PC-3 (cell line): Measurements from ENCODE around the gene CIDEB. TPM values are rescaled to one million over a fixed set of nuclear protein-coding genes. Genes with fewer than 3 reads are reported as not detected.

Source experiments
- ATAC-seq: fragments of 200-7000 bp; cut with Tn5 transposase; 2 replicates; pipeline ENCODE4 v1.9.1; 2020; ENCODE audit warnings: mild to moderate bottlenecking, moderate library complexity
- BruUV-seq: library from RNA; stranded (reverse); fragments of 400-500 nt; replicated peaks from 2 replicates; lab custom pipeline; 2021; lab: Mats Ljungman, UMichigan
- CTCF ChIA-PET: fragments of 300-600 bp; sonication (Branson Sonifier 250); formaldehyde crosslinking; loops from one replicate; lab custom pipeline; 2022; ENCODE audit warnings: antibody characterized with exemption; lab: Charles Lee
- POLR2A ChIA-PET: fragments of 300-600 bp; sonication (Branson Sonifier 250); formaldehyde crosslinking; loops from one replicate; lab custom pipeline; 2022; ENCODE audit warnings: antibody characterized with exemption; ENCODE audit not compliant: unreplicated experiment; lab: Charles Lee
- DNase-seq: peaks from one replicate; pipeline ENCODE4 v3.0.0-alpha.2; 2015
- H2AFZ ChIP-seq: fragments of 300-600 bp; sonication (generic); 2 replicates; pipeline ENCODE4 v1.6.0; 2016; ENCODE audit warnings: antibody characterized with exemption, low read length
- H3F3A ChIP-seq: fragments of 300-600 bp; sonication (generic); one replicate; pipeline ENCODE4 v1.6.0; 2017; ENCODE audit warnings: antibody characterized with exemption, low read length, control low read depth, mild to moderate bottlenecking; ENCODE audit not compliant: unreplicated experiment
- H3K27ac ChIP-seq: fragments of 300-600 bp; sonication (generic); 2 replicates; pipeline ENCODE4 v1.5.1; 2016; ENCODE audit warnings: mild to moderate bottlenecking, low read length
- H3K27me3 ChIP-seq: fragments of 300-600 bp; sonication (generic); 2 replicates; pipeline ENCODE4 v1.6.1; 2016; ENCODE audit warnings: low read length, mixed read lengths
- H3K36me3 ChIP-seq: fragments of 300-600 bp; sonication (generic); 2 replicates; pipeline ENCODE4 v1.6.1; 2016; ENCODE audit warnings: low read depth, mixed run types, low read length, mixed read lengths
- H3K4me1 ChIP-seq: fragments of 300-600 bp; sonication (generic); 2 replicates; pipeline ENCODE4 v1.5.1; 2016; ENCODE audit warnings: low read length; ENCODE audit not compliant: insufficient read depth
- H3K4me2 ChIP-seq: fragments of 300-600 bp; sonication (generic); 2 replicates; pipeline ENCODE4 v1.6.0; 2016; ENCODE audit warnings: low read length
- H3K4me3 ChIP-seq: fragments of 300-600 bp; sonication (generic); 2 replicates; pipeline ENCODE4 v1.5.1; 2016; ENCODE audit warnings: mild to moderate bottlenecking, low read length, mixed read lengths
- H3K79me2 ChIP-seq: fragments of 300-600 bp; sonication (generic); 2 replicates; pipeline ENCODE4 v1.6.1; 2017; ENCODE audit warnings: low read length, mixed read lengths
- H3K9ac ChIP-seq: fragments of 300-600 bp; sonication (generic); 2 replicates; pipeline ENCODE4 v1.6.0; 2016; ENCODE audit warnings: mild to moderate bottlenecking, low read length
- H3K9me2 ChIP-seq: fragments of 300-600 bp; sonication (generic); replicated peaks from 2 replicates; pipeline ENCODE4 v1.6.1; 2016; ENCODE audit warnings: mixed run types, low read length, mixed read lengths
- H3K9me3 ChIP-seq: fragments of 300-600 bp; sonication (generic); 2 replicates; pipeline ENCODE4 v1.6.1; 2016; ENCODE audit warnings: low read length, mixed read lengths
- H4K20me1 ChIP-seq: fragments of 300-600 bp; sonication (generic); 2 replicates; pipeline ENCODE4 v1.6.1; 2016; ENCODE audit warnings: low read length, mixed read lengths
- EZH2 ChIP-seq: fragments of 300-600 bp; sonication (generic); IDR thresholded peaks from one replicate; pipeline ENCODE4 v1.6.1; 2017; ENCODE audit warnings: antibody characterized with exemption, mild to moderate bottlenecking, low read length; ENCODE audit not compliant: unreplicated experiment
- intact Hi-C: fragments of 100-400 bp; cut with micrococcal nuclease; formaldehyde crosslinking; loops from 2 replicates; pipeline ENCODE4 v1.9.0; 2023
- total RNA-seq: library from RNA; depleted of rRNA; stranded (reverse); fragments of >200 nt; gene quantifications from 2 replicates; pipeline ENCODE4 v1.2.3, GENCODE V29; 2014
- TF ChIP-seq, protein P1 (sequence below): fragments of 300-600 bp; sonication (generic); conservative IDR thresholded peaks from 2 replicates; pipeline ENCODE4 v1.5.1; 2017; ENCODE audit warnings: antibody characterized with exemption, low read depth, mild to moderate bottlenecking, low read length

The CIDEB gene
- total RNA-seq, 1 experiment from 2014 or later, result not detected

DNA sequence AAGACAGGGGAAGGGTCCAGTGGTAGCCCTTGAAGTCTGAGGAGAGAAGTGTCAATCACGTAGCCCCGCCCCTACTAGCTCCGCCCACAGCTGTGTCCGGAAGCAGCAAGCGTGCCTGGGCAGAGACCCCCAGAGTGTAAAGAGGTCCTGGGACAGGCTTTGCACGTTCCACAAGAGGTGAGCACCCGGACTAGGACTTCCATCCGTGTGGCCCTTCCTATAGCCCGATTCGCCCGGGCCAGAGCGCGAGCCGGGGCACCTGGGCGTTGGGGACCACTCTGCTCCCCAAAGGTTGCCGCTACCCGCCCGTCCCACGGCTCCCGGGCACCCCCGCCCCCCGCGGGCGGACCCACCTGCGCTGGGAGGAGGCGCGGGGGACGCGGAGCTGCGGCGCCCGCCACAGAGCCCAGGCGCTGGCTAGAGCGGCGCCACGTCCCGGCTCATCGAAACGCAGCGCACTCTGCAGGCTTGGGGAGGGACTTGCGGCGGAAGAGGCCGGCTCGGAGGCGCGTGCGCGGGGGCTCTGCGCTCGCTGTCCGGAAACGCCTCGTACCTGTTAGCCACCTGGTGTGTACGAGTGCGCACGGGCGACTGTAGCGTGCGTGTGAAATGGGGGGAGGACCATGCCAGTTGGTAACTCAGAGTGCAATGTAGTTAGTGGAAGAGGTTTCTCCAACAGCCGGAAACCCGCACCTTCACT lies 36.5 kb downstream of the CIDEB start, which contains the start of gene RABGGTA:
TSS of gene RABGGTA (minus strand) at position 464 of the 700 bp plus-strand sequence. CDS start 482 bp downstream, outside the sequence.
- Histone ChIP-seq H4K20me1 (no peaks in the 10 kb centered on the region), H3K9me3 (no peaks in the 10 kb centered on the region), H3K4me2 (peak within 1 kb of the TSS; percentile 98), H3K27ac (peak within 1 kb of the TSS; percentile 76), H3K4me3 (peak within 1 kb of the TSS; percentile 99), H3K9ac (peak within 1 kb of the TSS; percentile 99), H3K27me3 (no peaks in the 10 kb centered on the region), H3K4me1 (peaks cover 21% of the 10 kb centered on the region), H3K36me3 (no peaks in the 10 kb centered on the region), H3K79me2 (no peaks in the 10 kb centered on the region), H3F3A (no peaks in the 10 kb centered on the region), H2AFZ (peak within 1 kb of the TSS; percentile 99), H3K9me2 (no peaks in the 10 kb centered on the region)
- no TSS peak for BruUV-seq
- TF ChIP-seq, protein P1, sequence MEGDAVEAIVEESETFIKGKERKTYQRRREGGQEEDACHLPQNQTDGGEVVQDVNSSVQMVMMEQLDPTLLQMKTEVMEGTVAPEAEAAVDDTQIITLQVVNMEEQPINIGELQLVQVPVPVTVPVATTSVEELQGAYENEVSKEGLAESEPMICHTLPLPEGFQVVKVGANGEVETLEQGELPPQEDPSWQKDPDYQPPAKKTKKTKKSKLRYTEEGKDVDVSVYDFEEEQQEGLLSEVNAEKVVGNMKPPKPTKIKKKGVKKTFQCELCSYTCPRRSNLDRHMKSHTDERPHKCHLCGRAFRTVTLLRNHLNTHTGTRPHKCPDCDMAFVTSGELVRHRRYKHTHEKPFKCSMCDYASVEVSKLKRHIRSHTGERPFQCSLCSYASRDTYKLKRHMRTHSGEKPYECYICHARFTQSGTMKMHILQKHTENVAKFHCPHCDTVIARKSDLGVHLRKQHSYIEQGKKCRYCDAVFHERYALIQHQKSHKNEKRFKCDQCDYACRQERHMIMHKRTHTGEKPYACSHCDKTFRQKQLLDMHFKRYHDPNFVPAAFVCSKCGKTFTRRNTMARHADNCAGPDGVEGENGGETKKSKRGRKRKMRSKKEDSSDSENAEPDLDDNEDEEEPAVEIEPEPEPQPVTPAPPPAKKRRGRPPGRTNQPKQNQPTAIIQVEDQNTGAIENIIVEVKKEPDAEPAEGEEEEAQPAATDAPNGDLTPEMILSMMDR, result peak; percentile 77
- no peak for TF ChIP-seq EZH2
- intact Hi-C loops, result loop anchor here (2.0 kb wide), 2 partner anchors 26 to 28 kb away; partner anchors contain the start of gene TINF2
- POLR2A ChIA-PET, result interaction anchor here (0.6 to 0.7 kb wide), 3 partner anchors 8 to 29 kb away, joined by 3 to 6 read pairs (median 6); partner anchors contain the start of gene TINF2
- CTCF ChIA-PET, result interaction anchor here (0.6 to 1.5 kb wide), 5 partner anchors 25 to 35 kb away, joined by 3 to 9 read pairs (median 3); partner anchors contain the start of genes DHRS1, NOP9 and TINF2
- ATAC-seq, result peak; percentile 97
- peak; percentile 91 for DNase-seq

DNA sequence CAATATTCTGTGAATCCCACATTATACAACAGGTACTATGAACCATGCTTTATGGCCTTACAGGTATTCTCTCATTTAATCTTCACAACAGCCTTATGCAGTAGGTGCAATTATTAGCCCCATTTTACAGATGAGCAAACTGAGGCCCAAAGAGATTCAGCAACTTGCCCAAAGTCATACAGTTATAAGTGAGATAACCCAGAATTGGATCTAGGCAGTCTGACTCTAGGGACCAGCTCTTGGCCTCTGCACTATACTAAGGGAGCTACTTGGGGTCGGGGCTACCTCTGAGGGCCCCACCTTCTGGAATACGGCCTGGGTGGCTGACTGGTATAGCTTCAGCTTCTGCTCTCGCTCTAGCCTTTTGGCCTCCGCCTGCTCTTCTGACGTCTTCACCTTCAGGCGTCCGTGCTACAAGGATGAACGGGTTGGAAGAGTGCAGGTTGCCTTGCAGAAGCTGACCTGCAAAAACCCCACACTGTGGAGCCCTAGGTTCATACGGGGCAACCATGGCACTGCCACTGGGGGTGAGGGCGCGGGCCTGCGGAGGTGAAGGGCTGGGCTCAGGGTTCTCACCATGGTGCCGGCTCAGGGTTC lies 37.1 kb downstream of the CIDEB start:
- TF ChIP-seq, protein P1, result no peak
- BruUV-seq, result TSS peak; percentile 56
- Histone ChIP-seq H3K4me2 (peak overlapping the region; percentile 98), H3K36me3 (no peaks in the 10 kb centered on the region), H4K20me1 (no peaks in the 10 kb centered on the region), H3K27me3 (no peaks in the 10 kb centered on the region), H3F3A (no peaks in the 10 kb centered on the region), H3K4me3 (peak overlapping the region; percentile 99), H3K79me2 (no peaks in the 10 kb centered on the region), H3K4me1 (peaks cover 21% of the 10 kb centered on the region), H3K9ac (peak overlapping the region; percentile 99), H2AFZ (peak overlapping the region; percentile 99), H3K9me2 (no peaks in the 10 kb centered on the region), H3K9me3 (no peaks in the 10 kb centered on the region), H3K27ac (peak overlapping the region; percentile 76; the same call in 1 of the 2 replicates)
- CTCF ChIA-PET, result interaction anchor here (0.6 to 1.5 kb wide), 4 partner anchors 26 to 36 kb away, joined by 3 to 9 read pairs (median 4); partner anchors contain the start of genes DHRS1, NOP9 and TINF2
- intact Hi-C loops, result loop anchor here (2.0 kb wide), 2 partner anchors 26 to 28 kb away; partner anchors contain the start of gene TINF2
- POLR2A ChIA-PET, result no interaction called here
- ATAC-seq (peak; percentile 19), DNase-seq (no peak)
